GM11168 (cell line): ENCODE measurements around the gene R3HDM4.
"Not testable (repeated sequence)": the region's sequence is repeated elsewhere in the genome, so short reads cannot be mapped to it uniquely, and the experiment has no call there.

Experiments
- in situ Hi-C: fragments of 300-500 bp; cut with MboI; formaldehyde crosslinking; loops from one replicate; pipeline ENCODE4 v1.12.0; 2022; ENCODE audit warnings: low sequenced_read_pairs; ENCODE audit not compliant: unreplicated experiment

The R3HDM4 gene

DNA sequence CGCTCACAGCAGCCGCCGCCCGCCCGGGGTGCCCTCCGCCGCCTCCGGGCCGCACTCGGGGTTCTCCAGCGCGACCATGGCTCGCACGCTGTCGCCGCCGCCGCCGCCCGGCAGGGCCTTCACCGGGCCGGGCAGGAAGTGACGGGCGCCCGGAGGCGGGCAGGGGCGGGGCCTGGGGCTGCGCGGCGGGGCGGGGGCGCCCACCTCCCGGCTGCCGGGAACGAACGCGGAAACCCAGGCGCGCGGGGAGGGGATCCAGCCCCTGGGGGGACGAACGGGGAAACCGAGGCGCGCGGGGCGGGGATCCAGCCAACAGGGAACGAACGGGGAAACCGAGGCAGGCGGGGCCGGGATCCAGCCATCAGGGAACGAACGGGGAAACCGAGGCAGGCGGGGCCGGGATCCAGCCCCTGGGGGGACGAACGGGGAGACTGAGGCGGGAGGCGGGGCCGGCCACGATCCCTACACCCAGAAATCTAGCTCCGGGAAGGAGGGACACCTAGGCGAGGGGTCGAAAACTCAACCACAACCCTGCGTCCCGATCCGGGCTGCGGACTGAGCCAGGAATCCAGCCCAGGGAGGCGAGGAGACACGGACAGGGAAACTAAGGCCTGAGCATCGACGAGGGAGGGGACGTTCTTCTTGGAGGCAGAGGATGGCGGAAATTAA, at the start of gene R3HDM4:
Gene R3HDM4 (minus strand): TSS at position 140 of the 669 bp plus-strand sequence. CDS start 62 bp downstream, at position 78.
- in situ Hi-C loops: no loop called here

DNA sequence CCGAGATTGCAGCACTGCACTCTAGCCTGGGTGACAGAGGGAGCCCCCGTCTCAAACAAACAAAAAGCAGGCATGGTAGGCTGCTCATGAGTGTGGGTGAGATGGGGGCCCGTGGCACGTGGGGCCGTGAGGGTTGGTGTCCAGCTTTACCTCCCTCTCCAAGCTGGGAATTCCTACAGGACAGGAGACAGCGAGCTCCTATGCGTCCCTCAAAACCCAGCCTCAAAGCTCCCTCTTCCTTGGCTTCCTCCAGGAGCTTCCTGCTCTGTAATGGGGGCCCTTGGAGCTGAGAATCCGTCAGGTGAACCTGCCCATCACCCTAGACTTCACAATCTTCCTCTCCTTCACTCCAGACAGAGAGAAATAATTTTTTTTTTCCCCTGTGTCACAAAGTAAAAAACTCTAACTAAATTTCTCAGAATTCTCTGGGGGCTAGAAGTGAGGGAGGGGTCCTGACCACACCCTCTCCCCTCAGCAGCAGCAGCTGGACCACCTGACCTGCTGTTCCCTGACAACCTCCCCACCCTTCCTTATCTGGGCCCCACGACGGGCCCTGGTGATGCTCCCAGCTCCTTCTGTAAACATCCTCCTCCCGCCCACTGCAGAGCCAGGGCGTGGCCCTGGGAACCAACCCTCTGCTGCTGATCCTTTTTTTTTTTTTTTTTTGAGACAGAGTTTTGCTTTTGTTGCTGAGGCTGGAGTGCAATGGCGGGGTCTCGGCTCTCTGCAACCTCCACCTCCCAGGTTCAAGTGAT, 49.0 kb upstream of the R3HDM4 start:
- in situ Hi-C loops: no loop called here

DNA sequence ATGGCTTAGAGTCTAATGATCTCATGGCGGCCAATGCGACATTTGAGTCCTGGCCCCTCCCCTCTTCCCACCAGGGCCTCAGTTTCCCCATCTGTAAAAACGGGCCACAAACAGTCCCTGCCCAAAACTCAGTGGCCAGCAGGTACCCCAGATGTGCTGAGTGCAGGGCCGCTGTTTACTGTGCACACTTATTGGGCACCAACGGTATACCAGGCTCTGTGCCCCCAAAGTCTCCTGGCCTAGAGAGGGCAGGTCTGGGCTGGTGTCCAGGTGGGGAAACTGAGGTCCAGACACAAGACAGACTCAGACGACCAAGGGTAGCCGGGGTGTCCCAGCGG, 47.6 kb upstream of the R3HDM4 start:
- in situ Hi-C loops: no loop called here

DNA sequence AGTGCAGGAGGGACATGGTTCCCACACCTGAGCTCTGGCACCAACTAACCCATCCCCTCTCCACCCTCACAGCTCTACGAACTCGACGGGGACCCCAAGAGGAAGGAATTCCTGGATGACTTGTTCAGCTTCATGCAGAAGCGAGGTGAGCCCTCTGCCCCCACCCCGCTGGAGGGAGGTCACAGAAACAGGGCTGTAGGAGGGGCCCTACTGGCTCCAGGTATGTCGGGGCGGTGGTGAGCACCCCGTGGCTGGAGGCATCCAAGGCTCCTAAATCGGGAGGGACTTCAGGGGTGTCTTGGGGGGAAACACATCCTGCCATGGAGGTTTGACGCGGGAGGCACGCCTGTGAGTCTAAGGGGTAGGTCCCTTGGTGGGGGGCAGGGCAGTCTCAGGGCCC, 47.0 kb upstream of the R3HDM4 start:
- in situ Hi-C loops: no loop called here

DNA sequence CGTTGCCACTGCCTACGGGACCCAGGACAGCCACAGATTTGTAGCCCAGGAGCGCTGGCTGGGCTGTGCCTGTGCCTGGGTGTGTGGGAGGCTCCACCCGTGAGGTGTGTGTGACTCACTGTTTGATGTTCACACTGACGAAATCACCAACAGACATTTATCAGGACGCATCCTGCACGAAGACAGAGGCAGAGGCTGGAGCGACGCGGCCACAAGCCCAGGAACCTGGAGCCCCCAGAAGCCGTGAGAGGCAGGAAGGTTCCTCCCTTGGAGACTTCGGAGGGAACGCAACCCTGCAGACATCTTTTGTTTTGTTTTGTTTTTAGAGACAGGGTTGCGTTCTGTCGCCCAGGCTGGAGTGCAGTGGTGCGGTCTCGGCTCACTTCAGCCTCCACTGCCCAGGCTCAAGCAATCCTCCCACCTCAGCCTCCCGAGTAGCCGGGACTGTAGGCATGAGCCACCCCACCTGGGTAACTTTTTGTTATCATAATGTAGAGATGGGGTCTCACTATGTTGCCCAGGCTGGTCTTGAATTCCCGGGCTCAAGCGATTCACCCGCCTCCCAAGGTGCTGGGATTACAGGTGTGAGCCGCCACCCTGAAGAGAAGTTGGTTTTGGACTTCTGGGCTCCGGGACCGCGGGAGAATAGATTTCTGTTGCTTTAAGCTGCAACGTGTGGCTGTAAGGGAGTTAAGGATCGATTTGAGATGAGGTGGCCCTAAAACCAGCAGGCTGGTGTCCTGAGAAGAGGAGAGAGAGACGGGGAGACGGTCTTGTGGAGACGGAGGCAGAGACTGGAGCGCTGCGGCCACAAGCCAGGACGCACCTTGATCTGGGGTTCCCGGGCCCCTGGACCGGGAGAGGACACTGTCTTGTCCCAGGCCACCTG, 46.2 kb upstream of the R3HDM4 start:
- in situ Hi-C loops: no loop called here

DNA sequence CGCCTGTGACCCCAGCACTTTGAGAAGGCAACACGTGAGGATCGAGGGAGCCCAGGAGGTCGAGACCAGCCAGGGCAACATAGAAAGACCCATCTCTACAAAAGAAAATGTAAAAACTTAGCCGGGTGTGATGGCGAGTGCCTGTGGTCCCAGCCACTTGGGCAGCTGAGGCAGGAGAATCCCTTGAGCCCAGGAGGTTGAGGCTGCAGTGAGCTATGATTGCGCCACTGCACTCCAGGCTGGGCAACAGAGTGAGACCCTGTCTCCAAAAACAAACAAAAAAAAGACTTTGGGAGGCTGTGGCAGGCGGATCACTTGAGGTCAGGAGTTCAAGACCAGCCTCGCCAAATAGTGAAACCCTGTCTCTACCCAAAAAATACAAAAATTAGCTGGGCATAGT, 44.6 kb upstream of the R3HDM4 start:
- in situ Hi-C loops: not testable (repeated sequence)

DNA sequence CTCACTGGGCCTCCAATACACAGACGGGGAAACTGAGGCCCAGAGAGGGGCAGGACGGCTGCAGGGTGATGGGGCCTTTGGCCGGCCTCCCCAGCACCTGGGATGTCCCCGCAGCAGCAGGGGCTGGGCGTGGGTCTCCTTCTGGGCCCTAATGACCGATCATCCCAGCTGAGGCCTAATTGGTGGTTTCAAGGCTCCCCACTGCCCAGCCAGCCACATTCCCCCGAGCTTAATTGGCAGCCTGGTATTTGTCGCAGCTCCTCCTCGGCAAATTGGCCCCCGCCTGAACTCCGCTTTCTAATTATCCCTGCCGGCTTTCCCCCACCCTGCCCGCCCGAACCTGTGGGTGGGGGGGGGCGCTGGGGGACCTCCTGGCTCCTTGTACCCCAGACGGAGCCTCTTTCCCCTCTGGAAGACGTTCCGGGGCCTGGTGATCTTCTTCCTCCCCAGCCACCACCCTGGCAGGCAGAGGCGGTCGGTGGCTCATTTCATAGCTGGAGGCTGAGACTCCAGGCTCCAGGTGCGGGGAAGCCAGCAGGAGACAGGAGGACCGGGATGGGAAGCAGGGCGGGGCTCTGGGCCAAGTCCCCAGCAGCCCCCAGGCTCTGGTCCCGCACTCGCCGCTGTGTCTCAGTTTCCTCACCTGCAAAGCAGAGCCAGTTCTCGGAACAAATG, 43.9 kb upstream of the R3HDM4 start:
- in situ Hi-C loops: no loop called here

DNA sequence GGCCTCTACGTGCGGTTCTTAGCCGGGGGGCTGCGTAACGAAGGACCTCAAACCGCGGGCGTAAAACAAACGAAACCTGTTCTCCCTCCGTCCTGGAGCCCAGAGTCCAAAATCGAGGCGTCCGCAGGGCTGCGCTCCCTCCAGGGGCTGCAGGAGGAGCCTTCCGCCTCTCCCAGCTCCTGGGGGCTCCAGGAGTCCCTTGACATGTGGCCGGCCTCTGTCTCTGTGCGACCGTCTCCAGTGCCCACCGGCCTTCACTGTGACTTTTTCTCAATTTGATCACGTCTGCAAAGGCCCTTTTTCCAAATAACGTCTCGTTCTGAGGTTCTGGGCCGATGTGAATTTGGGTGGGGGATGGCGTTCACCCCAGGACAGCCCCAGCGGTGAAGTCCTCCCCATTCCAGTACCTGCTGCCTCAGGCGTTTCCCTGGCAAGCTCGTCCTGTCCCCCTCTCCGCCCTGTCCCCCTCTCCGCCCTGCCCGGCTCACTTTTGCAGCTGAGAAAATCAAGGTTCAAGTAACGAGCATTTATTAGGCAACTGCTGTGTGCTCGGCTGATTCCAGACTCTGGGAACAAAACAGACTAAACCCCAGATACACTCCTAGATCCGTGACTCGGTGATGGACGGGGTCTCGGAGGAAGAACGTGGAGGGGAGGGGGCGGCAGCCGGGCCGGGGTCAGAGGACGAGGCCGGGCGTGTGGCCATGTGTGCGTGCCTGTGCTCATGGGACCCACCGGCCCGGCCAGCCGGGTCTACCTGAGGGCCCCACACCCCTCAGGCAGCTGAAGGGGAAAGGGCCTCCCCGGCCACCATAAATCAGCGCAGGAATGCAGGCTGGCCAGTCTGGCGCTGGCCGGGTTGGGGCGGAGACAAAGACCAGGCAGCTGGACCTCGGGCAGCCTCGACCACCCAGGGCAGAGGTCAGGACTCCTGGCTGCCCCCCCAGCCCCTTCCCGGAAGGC, 43.1 kb upstream of the R3HDM4 start:
- in situ Hi-C loops: no loop called here

DNA sequence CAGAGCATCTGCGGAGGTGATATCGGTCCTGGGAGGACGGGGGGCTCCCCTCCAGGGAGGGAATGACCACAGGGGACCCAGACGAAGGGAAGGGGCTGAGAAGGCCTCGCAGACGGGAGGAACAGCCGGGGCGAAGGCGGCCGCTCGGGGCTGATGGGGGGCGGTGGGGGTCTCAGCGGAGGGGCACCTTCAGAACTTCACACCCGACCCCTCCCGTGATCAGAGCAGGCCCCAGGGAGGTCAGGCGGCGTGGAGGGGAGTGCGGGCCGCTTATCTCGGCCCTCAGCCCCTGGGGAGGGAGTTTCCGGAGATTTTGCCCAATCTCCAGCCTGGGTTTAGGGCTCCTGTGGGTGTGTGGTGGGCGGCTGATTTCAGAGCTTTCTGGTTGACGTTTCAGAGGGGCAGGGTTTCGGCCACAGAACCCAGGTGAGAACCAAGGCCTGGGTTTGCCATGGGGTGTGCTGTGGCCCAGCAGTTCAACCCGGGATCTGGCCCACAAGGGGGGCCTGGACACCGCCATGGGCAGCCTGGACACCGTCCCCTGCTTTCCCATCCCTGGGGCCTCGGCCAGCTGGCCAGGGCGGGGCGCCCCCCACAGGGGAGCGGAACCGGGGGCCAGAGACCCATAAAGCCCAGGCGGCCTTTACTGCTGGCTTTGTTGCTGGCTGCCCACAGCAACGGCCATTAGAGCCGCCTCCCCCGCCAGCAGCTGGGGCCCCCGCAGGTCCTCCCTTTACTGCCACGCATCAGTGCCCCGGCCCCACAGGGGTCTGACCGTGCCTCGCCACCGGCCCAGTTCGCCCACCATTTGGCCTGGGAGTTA, 41.9 kb upstream of the R3HDM4 start:
- in situ Hi-C loops: no loop called here

DNA sequence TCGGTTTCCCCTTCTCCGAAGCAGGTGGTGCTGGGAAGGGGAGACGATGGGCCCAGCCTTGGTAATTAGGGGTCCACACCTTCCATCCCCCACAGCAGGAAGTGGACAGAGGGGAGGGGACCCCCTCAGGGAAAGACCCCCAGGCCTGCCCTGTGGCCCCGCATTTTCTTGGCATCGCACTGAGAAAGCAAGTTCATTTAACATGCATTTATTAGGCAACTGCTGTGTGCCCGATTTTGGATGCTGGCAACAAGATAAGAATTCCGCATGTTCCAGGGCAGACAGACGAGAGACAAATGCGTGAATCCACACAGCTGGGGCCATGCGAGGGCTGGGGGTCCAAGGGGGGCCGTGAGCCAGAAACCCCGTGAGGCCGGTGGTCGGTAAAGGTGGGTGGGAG, 41.3 kb upstream of the R3HDM4 start:
- in situ Hi-C loops: no loop called here

DNA sequence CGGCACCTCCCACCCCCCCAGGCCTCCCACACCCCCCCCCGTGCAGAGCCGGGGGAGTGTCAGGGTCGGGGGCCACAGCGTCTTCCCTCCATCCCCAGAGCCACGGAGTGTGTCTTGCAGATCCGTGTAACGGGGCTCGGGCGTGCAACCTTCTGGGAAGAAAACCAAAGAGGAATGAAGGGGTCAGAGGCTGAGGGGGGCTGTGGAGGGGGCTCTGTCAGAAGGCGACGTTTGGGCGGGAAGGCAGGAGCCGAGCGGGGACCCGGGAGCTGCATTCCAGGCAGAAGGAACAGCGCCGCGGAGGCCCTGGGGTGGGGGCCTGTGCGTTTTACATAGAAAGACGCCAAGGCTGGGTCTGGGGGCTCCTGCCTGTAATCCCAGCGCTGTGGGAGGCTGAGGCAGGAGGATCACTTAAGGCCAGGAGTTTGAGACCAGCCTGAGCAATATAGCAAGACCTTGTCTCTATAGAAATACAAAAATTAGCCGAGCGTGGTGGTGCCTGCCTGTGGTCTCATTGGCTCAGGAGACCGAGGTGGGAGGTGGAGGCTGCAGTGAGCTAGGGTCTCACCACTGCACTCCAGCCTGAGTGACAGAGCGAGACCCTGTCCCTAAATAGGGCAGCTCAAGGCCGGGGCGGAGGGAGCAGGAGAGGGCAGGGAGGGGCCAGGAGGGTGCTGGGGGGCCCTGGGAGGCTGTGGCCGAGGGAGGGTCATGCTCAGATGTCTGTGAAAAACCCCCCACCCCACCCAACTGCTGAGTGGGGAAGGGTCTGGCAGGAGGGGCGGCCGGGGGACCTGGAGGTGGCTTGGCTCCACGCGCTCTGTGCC, 40.6 kb upstream of the R3HDM4 start:
- in situ Hi-C loops: no loop called here

DNA sequence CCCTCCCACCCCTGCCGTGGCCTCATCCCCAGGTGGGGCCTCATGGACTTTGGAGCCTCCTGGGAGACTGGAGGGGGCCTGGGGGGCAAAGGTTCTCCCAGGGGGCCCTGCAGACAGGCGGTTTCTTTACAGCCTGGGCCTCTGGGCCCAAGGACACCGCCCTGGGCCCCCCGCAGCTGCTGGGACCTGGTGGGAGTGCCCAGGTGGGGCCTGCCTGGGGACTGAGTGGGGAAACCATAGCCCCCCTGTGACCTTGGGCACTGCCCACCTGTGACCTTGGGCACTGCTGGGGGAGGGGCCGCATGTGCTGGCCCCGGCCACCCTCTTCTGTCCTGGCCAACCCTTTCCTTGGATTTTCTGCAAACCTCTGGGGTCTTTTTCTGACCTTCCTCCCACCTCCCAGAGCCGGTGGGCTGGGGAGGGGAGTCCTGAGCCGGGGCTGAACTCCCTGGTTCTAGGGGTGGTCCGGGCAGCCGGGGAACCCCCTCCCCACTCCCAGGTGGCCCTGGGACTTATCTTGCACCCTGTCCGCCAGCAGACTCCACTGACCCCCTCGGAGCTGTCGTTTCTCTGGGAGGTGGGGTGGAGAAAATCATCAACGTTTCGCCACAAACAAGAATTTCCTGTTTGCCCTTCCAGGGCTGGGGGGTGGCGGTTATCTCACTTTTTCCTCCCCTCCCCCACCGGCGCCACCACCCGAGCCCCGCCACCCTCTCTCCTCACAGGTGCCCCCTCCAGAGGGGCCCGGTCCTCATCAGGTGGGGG, 39.8 kb upstream of the R3HDM4 start:
- in situ Hi-C loops: no loop called here

DNA sequence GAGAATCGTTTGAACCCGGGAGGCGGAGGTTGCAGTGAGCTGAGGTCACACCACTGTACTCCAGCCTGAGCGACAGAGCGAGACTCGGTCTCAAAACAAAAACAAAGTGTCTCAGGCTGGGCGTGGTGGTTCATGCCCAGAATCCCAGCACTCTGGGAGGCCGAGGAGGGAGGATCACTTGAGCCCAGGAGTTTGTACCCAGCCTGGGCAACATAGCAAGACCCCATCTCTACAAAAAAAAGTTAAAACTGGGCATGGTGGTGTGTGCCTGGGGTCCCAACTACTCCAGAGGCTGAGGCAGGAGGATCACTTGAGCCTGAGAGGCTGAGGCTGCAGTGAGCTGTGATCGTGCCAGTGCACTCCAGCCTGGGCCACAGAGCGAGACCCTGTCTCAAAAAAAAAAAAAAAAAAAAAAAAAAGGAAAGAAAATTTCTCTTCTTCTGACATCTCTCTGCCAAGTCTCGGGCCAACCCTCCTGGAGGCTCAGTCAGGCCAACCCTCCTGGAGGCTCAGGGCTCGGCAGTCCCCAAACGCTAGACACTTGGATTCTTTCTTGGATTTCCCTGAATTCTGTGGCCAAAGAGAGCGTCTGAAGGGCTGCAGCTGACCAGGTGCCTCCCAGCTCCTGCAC, 39.1 kb upstream of the R3HDM4 start:
- in situ Hi-C loops: no loop called here

DNA sequence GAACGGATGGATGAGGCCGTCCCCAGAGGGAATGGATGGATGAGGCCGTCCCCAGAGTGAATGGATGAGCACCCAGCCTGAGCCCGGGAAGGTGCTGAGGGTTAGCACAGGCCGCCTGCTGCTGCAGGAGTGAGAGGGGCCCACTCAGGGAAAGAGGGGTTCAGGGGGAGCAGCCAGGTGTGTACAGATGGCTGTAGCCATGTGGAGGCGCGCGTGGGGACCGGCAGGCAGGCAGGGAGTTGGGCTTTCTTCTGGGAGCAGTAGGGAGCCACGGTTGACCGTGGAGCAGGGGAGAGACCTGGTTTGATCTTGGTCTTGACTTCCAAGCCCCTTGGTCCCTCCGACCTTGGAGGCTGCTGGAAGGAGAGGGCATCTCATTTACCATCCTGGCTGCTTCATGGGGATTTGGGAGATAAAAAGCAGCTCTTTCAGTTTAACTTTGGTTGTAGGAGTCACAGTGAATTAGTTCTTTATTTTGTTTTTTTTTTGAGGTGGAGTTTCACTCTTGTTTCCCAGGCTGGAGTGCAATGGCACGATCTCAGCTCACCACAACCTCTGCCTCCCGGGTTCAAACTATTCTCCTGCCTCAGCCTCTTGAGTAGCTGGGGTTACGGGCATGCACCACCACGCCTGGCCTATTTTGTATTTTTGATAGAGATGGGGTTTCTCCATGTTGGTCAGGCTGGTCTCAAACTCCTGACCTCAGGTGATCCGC, 37.5 kb upstream of the R3HDM4 start:
- in situ Hi-C loops: no loop called here

DNA sequence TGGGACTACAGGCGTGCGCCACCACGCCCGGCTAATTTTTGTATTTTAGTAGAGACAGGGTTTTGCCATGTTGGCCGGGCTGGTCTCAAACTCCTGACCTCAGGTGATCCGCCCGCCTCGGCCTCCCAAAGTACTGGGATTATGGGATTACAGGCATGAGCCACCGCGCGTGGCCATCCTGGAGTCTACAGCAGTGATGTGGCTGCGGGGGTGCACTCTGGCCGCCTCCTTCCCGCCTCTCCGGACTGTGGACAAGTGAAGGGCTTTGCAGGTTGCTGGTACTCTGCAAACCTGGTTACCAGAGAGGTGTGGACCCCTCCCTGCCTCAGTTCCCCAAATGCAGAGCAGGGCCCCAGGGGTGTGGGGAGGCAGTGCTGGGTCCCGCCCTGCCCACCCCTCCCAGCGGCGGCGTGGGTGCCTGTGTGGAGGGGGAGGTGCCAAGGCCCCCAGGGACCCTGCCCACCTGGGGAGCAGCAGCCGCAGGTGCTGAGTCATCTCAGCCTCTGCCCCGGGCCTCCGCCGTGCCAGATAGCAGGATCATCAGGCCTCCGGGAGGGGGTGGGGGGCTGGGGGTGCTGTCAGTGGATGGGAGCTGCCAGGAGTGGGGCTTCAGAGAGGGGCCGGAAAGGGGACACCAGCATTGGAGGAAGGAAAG, 36.0 kb upstream of the R3HDM4 start:
- in situ Hi-C loops: no loop called here
